Measurements from ENCODE around the gene TTLL1.
"Not testable (repeated sequence)": the region's sequence is repeated elsewhere in the genome, so short reads cannot be mapped to it uniquely, and the experiment has no call there.

TTLL1 gene

DNA sequence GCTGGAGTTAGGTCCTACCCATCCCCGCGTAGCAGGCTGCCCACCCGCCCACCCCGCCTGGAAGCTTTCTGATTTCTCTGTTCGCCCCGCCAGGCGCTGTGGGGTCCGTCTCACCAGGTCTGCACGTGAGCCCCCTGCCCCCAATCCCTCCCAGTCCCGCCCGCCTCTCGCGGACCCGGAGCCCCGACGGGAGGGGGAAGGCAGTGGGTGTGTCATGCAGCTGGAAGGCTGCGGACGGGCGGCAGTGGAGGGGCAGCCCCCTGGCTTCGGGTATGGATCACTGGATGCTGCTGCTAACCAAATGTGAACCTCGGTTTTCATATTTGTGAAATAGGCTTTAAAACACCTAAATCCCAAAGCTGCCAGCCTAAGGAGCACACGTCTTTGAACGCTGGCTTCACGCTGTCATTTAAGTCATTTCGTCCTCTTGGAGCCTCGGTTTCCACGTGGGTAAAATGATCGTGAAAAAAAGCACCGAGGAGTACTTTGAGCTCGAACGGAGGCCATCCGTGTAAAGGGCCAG, 20.8 kb upstream of the TTLL1 start:
- no peak for DNase-seq

DNA sequence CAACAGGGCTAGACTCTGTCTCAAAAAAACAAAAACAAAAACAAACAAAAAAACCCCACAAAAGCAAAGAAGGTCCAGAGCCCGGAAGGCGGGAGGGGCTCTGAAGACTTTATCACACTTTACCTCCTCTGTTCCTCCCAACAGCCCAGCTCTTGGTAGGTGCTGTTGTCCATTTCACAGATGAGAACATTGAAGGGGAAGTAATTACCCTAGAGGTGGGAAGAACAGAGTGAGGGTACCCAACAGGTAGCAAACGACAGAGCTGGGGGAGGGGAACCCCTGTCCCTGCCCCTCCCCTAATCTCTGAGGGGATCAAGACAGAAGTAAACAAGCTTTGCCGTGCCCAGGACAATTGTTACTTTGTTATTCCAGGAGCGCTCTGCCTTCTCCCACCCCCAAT, 20.3 kb upstream of the TTLL1 start:
- no peak for DNase-seq

DNA sequence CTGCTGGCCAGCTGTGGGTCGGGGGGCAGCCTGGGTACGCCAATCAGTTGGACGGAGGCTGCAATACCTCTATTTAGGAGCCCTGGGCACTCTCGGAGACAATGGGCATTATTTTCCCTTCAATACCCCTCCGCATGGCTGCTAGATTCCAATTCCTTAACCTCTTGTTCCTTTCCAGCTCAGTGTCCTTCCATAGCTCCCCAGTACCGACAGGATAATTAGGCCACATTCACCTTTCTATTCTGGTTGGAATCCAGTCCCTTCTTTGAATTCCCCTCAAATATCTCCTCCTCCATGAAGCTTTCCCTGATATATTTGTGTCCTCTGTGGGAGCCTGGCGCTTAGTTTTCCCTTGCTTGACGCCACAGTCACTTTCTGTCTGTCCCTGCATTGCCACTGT, 17.1 kb upstream of the TTLL1 start:
- no peak for DNase-seq

DNA sequence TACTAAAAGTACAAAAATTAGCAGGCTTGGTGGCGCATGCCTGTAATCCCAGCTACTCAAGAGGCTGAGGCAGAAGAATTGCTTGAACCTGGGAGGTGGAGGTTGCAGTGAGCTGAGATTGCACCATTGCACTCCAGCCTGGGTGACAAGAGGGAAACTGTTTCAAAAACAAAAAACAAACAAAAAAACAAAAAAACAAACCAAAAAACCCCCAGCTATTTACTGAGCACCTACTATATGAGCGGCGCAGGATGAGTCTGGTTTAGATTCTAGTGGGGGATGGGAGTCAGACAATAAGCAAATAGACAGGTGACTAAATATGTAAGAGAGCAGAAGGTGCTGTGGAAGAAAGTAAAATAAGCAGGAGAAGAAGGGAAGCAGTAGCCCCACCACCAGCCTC, 15.8 kb upstream of the TTLL1 start:
- not testable (repeated sequence) for DNase-seq

- peak in 1 of 2 experiments; percentile 16 for DNase-seq
Measured at GRCh38 chr22:43104056-43104625, 14.9 kb upstream of the TTLL1 start.

GRCh38 chr22:43101306-43101705, 12.1 kb upstream of the TTLL1 start:
- no peak for DNase-seq

DNA sequence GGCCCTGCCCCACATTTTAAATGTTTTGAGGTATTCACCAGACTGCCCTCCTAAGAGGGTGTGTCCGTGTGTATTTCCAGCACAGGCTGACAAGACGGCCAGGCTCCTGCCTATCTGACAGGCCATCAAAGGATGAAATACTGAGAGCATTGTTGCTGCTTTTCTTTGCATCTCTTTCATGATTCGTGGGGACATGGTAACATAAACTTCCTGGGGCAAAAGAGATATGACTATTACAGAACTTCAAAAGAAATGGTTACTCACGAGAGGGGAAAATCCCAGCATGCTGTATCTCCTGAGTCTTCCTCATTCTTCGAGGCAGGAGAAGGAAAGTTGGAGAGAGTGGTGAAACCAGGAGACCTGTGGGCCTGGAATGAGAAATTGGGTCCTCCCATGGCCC, 11.0 kb upstream of the TTLL1 start:
- no peak for DNase-seq

DNA sequence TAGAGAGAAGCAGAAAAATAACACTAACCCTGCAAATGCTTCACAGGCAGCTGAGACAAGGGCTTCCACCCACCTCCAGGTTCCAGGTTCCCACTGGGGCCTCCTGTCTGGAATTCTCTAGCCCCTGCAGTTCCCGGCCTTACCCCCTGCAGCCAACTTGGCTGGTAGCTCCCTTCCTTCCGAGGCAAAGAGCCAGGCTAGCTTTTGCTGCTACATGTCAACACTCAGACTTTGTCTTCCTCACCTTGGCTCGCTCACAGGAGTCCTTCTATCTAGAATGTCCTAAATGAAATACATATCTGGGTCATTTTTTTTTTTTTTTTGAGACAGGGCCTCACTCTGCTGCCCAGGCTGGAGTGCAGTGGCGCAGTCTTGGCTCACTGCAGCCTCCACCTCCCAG, 9.9 kb upstream of the TTLL1 start:
- DNase-seq = no peak

DNA sequence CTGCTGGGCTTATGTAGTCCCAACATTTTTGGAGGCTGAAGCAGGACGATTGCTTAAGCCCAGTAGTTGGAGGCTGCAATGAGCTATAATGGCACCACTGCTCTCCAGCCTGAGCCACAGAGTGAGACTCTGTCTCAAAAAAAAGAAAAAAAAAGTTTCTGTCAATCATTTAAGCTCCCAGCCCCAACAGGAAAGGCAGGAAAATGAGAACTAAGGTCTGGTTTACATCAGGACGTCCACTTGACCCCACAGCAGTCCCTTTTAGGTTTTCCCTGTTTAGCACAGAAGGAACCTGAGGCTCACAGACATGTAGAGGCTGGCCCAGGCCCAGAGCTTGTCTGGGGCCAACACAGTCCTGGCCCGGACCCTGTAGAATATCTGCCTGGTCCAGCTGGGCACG, 9.2 kb upstream of the TTLL1 start:
- no peak for DNase-seq

GRCh38 chr22:43096420-43096819, 7.2 kb upstream of the TTLL1 start:
- no peak for DNase-seq

GRCh38 chr22:43094551-43094950, 5.4 kb upstream of the TTLL1 start:
- no peak for DNase-seq

DNA sequence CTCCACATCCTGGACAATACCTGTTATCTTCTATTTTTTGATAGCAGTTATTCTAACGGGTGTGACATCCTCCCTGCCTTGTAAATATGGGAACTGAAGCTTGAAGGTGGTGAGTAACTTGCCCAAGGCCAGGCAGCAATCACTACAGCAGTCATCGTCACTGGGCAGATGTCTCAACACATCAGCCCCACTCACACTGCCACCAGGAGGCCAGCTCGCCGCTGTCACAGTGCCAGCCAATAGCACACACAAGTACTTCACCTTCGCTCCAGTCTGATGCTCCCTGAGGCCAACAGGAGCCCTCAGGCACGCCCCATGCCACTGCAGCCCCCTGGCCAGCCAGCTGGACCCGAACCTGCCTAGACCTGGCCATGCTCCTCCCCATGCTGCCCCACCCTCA, 4.9 kb upstream of the TTLL1 start:
- DNase-seq = no peak

- no peak for DNase-seq
Measured at GRCh38 chr22:43092085-43092484, 2.9 kb upstream of the TTLL1 start.

GRCh38 chr22:43090130-43090789, 1.1 kb upstream of the TTLL1 start:
- DNase-seq = peak; percentile 20 to 50

DNA sequence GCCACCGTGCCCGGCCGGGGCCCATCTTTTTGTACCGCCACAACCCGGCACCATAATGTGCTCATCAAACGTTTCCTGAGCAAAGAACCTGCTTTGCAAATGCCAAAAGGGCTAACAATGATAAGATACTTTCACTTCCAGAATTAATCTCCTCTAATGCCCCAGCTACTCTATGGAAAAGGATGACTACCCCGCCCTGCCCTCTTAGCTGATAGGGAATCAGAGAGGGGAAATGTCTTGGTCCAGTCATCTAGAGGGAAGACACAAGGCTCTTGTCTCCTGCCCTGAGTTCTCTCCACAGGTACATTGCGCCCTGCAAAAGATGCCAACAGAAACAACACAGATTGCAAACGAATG, 586 bp downstream of the TTLL1 start:
- no peak for DNase-seq

DNA sequence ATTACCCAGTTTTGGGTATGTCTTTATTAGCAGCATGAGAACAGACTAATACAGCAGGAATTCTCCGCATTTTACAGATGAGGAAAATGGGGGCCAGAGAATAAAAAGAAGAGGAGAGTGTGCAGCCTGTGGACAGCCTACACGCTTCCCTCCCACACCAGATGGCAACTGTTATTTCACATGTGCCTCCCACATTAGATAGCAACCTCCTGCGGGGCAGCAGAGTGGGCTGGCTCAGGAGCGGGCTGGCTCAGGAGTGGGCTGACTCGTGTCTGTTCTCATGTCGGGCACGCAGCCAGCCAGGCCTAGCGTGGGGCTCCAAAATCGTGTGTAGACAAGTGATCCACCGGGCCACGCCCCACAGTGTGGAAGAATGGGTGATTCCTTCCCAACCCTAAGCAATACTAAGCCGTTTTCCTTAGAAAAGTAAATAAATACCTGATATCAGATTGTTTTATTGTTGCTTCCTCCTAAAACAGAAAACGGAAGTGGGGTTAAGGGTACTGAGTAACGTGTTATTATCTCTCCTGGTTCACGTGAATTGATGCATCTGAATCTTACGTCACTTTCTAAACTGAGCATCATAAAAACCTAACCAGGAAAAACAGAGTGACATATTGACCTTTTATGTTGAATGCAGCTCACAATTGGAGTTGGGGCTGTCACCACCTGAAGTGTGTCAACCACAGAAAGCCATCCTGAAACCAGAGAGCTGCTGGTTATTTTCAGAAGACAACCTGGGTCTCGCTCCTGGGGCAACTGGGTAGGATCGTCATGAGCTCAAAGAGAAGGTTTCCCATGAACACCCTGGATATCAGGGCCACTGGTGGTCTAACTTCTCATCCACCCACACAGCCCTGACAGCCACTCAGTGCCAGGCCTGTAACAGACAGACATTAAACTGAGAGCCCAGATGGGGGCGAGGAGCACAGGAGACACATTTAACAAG, 3.3 kb downstream of the TTLL1 start:
- DNase-seq = no peak

DNA sequence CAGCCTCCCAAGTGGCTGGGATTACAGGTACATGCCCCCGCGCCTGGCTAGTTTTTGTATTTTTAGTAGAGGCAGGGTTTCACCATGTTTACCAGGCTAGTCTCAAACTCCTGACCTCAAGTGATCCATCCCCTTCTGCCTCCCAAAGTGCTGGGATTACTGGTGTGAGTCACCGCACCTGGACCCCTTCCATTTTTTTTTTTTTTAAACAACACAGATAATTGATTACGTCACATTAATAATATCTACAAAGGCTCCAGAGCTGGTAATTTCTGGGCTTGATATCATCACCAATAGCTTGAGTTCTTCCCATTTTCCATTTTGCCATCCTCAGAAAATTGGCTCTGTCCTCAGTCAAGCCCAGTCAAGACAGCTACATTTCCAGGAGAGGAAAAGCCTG, 7.2 kb downstream of the TTLL1 start:
- DNase-seq = no peak

GRCh38 chr22:43080616-43081015, 8.6 kb downstream of the TTLL1 start:
- no peak for DNase-seq

DNA sequence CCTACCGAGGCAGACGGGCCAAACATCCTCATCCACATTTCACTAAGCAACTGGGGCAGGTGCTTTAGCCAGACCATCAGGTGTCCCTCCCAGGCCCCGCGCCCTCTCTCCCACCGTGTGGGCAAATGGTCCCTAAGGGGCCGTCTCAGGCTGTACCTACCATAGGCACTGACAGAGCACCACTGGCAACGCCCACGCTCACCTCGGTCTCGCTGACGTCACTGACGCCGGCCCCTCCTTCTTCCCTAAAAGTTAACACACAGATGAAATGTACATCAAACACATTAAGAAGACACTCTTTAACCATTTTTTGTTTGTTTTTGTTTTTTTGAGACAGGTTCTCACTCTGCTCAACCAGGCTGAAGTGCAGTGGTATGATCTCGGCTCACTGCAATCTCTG, 9.4 kb downstream of the TTLL1 start:
- DNase-seq = no peak

DNA sequence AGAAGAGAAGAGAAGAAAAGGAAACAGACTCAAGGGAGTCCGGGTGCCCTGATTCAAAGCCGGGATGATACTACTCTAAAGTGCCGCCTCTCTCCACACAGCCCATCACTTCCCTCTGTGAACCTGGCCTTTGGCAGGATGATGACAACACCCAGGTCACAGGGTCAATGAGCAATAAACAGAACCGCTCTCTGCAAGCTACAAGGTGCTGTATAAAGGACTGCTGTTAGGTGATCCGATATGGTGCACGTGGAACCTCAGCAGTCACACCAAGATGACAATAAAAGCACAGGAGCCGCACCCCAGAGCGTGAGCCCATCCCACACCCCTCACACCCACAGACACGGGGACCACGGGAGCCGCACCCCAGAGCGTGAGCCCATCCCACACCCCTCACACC, 10.7 kb downstream of the TTLL1 start:
- no peak for DNase-seq

DNA sequence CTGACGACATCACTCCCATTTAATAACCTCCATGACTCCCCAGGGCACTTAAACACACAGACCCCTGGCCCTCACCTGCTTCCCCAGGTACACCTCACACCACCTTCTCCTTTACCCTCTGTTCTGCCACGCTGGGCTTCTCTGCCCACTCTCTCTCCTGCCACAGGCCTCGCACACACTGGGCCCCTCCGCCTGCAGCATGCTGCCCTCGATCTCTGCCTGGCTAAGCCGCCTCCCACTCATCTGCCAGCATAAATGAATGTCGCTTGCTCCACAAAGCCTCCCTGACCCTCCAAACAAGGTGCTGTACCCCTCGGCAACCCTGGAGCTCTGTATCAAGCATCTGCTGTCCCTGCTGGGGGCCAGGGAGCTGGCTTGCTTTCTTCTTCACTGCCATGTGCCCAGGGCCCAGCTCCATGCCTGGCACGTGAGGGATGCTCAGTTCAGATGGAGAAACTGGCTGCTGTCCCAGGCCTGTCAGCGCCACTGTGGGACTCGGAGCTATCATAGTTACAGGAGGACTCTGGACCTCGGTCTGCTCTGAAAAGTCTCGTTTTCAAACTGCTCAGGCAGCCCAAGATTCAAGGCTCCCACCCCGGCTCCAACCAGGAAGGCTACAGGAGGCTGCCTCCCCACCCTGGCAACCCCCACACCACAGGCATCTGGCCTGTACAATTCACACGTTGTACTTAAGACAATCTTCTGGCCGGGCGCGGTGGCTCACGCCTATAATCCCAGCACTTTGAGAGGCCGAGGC, 11.9 kb downstream of the TTLL1 start:
- DNase-seq = no peak

DNA sequence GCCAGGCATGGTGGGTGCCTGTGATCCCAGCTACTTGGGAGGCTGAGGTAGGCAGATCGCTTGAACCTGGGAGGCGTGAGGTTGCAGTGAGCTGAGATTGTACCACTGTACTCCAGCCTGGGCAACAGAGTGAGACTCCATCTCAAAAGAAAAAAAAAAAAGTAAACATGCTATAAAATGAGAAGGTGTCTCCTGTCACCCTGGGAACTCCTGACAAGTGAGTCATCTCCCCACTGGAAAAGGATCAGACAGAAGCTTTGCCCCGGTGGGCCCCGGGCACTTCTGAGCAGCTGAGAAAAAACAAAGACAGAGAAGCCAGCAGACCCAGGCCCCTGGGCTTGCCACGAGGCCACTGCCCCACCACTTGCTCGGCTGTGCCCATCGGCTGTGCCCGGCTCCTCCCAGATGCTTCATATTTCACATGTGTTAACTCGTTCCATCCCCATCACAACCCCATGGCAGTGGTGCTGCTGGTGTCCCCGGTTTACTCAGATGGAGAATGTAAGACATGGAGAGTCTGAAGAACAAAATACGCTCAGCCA, 22.3 kb downstream of the TTLL1 start:
- no peak for DNase-seq

GRCh38 chr22:43066134-43066533, 23.1 kb downstream of the TTLL1 start:
- DNase-seq = no peak
